ENCODE results near the gene TBC1D8.
"Not testable (repeated sequence)": the region's sequence is repeated elsewhere in the genome, so short reads cannot be mapped to it uniquely, and the experiment has no call there.

TBC1D8 gene

DNA sequence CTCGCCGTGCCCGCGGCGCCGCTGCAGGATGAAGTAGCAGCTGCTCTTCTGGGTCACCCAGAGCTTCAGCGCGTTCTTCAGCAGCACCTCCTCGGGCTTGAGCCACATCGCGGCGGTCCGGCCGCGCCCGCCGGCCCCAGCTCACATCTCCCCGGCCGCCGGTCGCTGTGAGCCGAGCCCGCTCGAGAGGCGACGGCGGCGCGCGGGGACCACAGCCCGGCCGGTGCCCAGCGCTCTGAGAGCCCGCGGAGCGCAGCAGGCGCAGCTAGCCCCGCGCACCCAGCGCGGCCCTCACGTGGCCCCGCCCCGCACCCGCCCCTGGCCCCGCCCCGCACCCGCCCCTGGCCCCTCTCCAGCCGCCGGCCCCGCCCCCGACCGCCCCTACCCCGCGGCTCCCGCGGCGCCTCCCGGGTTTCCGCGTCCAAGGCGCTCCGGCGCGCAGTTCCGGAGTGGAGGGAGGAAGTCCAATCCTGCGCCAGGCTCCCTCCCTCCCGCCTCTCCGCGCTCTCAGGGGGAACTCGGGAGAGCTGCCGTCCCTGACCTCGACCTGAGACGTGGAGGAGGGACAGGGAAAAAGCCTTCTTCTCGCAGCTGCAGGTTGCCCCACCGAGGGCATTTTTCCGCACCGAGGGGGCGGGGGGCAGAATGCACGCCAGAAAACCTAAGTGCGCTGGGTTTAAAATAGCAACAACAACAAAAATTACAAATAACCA is at the start of gene TBC1D8:
TSS of gene TBC1D8 (minus strand) at position 237 of the 713 bp plus-strand sequence. CDS start at position 108, 129 bp downstream.
- peak; percentile 24 to 36 for DNase-seq (ENCODE audit: low read depth in 2 of 2)

DNA sequence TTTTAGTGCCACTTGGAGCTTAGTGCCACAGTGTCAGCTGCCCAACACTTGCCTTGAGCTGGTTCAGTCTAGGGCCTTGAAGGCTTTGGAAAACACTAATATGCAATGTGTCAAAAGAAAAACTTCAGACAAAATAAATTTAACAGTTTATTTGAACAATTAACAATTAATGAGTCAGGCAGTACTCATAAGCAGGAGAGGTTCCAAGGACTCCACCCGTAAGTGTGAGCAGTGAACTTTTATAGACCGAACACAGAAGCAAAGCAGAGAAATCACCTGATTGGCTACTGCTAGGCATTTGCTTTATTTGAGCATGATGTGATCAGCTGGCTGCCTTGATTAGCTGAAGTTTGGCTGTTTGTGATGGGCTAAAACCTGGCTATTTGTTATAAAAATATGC is 49.5 kb upstream of the TBC1D8 start:
- DNase-seq (ENCODE audit: low read depth in 2 of 2), result no peak

DNA sequence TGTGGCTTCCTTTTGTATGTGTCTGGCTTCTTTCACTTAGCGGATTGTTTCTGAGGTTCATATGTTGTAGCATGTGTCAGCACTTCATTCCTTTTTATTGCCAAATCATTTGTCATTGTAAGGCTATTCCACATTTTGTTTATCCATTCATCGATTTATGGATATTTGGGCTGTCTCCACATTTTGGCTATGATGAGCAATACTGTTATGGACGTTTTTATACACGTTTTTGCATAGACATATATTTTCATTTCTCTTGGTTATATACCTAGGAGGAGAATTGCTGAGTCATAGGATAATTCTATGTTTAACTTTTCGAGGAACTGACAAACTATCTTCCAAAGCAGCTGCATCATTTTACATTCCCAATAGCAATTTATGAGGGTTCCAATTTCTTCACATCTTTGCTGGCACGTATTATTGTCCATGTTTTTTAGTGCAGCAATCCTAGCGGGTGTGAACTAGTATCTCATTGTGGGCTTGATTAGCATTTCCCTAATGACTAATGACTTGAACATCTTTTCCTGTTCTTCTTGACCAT is 48.1 kb upstream of the TBC1D8 start:
- no peak for DNase-seq (ENCODE audit: low read depth in 2 of 2)

DNA sequence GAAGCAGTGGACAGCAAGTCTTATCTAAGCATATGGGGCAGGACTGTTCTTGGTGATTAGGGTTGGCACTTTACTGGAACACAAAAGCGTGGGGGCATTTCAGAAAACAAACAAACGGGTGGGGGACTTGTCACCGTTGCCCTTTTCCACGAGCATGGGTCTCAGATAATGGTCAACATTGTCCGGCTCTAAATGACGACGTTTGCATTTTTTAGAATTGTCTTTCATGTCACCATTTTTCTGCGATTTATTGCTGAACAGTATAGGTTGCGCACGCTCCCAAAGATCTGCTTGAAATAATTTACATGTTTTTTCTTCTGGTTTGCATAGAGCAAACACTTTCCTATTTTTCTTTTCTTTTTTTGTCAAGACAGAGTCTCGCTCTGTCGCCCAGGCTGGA is 46.6 kb upstream of the TBC1D8 start:
- DNase-seq (ENCODE audit: low read depth in 2 of 2), result no peak

DNA sequence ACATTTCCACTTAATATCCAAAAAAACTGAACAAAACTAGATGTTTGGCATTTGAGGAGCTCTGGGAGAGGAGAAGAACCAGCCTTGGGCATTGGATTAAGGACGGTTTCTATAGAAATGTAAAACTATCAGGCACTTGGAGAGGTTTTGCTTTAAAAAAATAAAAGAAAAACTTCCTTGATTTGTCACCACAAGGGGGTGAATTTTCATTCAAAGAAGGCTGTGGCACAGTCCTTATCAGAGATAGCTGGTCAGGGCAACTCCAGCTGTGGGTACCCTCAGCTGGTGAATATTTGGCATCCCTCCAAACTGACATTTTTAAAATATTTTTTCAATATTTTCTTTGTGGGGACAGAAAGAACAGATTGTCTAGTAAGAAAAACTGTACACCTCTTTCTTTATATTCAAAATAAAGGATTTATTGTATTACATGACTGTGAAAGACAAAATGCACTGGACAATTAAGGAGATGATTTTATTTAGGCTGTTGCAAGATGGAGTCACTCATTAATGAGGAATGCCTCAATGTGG is 46.1 kb upstream of the TBC1D8 start:
- DNase-seq (ENCODE audit: low read depth in 2 of 2), result no peak

DNA sequence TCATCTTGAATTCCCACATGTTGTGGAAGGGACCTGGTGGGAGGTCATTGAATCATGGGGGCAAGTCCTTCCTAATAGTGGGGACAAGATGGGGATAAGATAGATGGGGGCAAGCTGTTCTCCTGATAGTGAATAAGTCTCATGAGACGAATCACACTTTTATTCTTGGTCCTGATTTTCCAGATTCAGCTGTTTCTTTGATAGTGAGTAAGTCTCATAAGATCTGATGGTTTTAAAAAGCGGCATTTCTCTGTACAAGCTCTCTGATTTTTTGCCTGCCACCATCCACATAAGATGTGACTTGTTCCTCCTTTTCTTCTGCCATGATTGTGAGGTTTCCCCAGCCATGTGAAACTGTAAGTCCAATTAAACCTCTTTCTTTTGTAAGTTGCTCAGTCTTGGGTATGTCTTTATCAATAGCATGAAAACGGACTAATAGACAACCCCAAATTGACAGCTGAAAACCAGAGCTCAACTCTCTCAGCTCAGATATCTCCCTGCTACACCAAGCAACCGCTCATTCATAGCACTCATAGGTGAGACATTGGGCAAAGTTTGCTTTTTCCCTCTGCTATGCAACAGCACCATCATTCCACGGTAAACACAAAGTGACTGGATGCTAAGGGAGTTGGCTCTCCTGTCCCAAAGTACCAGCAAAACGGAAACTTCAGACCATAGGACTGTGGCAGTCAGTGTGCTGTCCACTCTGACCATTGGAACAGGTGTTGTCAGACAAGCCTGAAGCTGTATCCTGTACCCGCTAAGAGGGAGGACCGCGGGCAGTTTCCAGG is 44.9 kb upstream of the TBC1D8 start:
- DNase-seq (ENCODE audit: low read depth in 2 of 2), result no peak

DNA sequence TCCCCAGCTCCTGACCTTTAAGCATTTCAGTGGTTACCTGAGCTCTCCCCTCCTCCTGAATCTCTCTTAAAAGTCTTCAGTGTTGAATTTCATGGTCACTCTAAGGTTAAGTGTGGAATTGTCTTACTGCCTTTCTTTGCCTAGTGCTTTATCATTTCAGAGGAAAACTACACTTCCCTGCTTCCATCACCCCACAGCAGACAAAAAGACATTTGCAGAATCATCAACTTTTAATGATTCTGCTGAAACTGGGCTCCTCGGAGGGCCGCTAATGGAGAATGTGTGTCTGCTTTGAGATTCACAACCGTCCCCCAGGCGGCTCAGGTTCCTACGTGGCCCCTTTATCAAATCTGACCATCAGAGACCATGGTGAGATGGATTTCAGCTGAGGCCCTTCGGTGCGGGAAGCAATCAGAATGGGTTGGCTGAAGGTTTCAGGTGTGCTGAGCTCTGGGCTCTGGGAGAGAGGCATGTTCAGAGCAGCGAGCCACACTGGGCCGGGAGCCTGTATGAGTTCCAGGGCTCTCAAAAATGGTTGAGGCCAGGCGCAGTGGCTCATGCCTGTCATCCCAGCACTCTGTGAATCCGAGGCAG is 41.9 kb upstream of the TBC1D8 start:
- no peak for DNase-seq (ENCODE audit: low read depth in 2 of 2)

DNA sequence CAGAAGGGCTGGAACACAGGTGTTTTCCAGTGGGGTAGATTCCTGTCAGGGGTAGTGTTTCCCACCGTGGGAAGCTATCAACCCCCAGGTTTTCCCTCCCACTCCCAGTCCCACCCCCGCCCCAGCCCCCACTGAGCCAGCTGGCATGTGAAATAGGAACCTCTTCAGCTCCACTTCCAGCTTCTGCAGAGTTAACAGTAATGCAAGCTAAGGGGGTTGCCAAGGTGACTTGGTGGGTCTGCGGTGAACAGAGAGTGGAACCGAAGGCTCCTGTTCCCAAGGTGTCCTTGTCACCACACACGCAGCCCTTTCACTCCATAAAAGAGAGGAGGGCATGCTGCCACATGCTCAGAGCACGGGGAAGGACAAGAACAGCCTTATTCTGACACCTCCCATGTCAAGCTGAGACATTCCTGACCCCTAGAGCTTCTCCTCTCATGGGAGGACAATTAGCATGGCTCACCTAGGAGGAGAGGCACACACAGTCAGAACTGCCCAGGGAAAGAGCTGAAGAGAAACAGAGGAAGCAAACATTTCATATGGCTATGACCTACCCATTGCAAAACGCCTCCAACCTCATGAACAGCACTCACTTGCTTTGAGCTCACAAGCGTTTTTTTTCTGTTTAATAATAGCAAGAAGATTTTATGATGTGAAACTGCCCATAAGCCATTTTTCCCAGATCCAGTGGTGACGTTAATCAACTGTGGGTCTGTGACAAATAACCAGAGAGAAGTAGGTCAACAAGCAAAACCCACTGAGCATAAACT is 39.8 kb upstream of the TBC1D8 start:
- DNase-seq (ENCODE audit: low read depth in 2 of 2), result no peak

DNA sequence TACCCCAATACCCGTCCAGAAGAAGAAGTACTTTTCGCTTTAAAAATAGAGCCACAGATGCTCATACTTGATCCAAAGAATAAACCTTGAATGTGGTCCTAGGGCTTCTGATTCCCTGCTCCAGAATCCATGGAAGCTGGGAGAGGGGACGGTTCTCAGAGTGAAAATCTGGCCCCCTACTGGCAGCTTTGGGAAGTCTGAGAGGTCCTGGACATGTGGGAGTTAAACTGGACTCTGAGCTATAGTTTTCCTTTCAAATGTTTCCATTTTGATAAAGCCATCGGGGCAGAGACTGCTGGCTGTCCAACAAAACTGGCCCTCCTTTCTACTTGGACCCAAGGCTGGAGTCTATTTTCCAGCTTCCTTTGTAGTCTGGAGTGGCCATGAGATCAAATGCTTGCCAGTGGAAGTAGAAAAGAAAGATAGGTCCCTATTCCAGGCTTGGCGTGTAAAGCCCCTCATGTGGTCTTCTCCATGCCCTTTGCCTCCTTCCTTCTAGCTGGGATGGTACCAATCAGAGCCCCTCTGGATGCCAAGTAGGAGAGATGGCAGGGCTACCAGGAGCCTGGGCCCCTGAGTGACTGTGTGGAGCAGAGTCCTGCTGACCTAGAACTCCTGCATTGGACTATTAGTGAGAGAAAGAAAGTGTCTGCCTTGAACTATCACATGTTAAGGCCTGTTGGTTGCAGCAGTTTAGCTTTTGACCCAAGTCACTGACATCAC is 37.7 kb upstream of the TBC1D8 start:
- no peak for DNase-seq (ENCODE audit: low read depth in 2 of 2)

DNA sequence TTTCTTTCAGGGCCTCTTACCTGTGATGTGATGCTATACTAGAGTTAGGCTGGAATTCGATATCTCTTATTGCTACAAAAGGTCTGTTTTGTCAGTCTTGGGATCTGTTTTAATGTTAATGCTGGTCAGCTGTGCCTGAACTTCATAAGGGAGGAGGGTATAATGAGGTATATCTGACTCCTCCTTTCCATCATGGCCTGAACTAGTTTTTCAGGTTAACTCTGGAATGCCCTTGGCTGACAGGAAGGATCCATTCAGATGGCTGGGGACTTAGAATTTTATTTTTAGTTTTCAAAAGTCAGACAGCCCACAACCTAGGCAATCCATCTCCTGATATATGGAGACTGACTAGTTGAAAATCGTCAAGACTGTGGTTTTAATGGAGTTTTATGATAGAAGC is 35.9 kb upstream of the TBC1D8 start:
- no peak for DNase-seq (ENCODE audit: low read depth in 2 of 2)

DNA sequence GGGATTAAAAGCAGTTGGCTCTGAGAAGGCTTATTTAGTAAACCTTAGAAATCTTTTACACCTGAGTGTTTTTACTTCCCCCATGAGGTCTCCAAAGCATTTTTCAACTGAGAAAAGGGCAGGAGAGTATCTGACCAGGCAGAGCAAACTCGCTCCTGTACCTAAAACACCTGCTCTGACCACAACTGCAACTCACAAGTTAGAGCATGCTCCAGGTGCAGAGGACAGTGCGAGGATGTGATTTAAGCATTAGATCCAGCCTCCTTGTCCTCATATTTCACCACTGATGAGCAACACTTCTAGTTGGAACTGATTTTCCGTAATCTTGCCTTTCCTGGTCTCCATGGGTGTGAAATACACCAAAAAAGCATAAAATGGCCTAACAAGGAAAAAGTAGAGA is 34.5 kb upstream of the TBC1D8 start:
- DNase-seq (ENCODE audit: low read depth in 2 of 2), result no peak

DNA sequence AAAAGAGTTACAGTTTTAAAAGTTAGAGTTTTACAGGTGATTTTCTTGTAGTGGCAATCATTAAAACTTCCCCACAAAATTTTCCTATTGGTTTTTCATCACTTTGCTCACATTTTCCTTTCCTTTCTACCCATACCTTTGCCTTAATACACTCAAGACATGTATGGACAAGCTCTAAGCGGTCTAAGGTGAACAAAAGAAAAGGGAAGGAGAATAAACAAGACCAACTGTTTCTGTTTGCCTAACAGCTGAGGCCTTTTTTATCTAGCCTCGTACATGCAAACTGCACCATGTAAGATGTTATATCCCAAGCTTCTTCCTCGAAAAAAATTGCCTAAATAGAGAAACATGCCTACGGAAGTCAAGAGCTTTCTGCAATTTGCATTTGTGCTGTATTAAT is 33.9 kb upstream of the TBC1D8 start:
- DNase-seq (ENCODE audit: low read depth in 2 of 2), result no peak

DNA sequence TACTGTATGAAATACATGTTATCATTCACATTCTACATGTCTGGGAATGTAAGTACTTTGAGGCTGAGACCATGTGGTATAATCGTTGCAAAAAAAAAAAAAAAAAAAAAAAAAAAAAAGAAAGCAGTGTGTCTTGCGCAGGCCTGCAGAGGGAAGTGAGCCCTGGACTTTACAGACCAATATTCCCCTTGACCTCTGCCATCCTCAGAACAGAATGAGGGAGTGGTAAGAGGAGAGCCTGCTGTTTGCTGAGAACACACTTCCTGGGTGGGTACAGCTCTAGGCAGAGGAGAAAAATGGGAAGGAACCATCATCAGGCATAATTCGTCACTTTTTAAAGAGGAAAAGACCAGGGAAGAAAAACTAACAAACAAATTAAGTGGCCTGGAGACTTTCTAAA is 28.8 kb upstream of the TBC1D8 start:
- no peak for DNase-seq (ENCODE audit: low read depth in 2 of 2)

DNA sequence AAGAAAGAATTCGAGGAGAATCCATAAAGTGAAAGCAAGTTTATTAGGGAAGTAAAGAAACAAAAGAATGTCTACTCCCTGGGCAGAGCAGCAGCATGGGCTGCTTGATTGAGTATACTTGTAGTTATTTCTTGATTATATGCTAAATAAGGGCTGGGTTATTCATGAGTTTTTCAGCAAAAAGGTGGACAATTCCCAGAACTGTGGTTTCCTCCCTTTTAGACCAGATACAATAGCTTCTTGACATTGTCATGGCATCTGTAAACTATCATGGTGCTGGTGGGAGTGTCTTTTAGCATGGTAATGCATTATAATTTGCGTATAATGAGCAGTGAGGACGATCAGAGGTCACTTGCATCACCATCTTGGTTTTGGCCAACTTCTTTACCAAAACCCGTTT is 25.6 kb upstream of the TBC1D8 start:
- no peak for DNase-seq (ENCODE audit: low read depth in 2 of 2)

DNA sequence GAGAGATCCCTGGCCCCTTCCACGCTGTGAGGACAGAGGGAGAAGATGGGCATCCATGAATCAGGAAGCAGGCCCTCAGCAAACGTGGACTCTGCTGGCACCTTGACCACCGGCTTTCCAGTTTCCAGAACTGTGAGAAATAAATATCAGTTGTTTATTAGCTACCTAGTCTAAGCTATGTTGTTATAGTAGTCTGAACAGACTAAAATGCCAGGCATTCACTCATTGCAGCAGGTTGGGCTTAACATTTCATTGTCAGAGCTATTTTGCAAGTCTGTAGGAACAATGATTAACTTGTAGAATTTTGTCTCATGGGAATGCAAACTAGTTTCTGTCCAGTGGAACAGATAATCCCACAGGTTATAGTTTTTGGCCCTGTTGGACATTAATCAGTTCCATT is 24.8 kb upstream of the TBC1D8 start:
- no peak for DNase-seq (ENCODE audit: low read depth in 2 of 2)

DNA sequence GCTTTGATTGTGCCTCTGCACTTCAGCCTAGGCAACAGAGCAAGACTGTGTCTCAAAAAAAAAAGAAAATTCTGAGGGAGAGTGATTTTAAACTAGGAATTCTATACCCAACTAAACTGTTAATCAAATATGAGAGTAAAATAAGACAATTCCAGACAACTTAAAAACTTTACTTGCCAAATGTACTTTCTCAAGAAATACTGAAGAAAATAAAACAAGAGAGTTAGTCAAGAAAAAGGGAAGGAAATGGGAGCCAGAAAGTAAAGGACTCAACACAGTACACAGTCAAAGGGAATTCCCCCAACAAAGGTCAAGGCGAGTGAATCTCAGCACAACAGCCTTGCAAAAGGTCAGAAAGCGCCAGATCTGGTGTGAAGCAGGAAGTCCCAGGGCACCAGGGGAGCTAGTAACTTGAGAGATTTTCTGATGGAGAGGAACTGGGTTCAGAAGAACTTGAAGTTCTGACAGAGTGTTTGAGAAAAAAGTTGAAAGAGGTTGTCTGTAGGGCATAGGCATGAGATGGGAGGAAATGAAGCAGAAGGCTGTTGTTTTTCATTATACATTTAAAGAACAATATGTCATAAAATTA is 22.6 kb upstream of the TBC1D8 start:
- no peak for DNase-seq (ENCODE audit: low read depth in 2 of 2)

DNA sequence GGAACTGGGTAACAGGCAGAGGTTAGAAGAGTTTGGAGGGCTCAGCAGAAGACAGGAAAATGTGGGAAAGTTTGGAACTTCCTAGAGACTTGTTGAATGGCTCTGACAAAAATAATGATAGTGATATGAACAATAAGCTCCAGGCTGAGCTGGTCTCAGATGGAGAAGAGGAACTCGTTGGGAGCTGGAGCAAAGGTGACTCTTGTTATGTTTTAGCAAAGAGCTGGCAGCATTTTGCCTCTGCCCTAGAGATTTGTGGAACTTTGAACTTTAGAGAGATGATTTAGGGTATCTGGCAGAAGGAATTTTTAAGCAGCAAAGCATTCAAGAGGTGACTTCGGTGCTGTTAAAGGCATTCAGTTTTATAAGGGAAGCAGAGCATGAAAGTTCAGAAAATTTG is 18.6 kb upstream of the TBC1D8 start:
- DNase-seq (ENCODE audit: low read depth in 2 of 2), result not testable (repeated sequence)

DNA sequence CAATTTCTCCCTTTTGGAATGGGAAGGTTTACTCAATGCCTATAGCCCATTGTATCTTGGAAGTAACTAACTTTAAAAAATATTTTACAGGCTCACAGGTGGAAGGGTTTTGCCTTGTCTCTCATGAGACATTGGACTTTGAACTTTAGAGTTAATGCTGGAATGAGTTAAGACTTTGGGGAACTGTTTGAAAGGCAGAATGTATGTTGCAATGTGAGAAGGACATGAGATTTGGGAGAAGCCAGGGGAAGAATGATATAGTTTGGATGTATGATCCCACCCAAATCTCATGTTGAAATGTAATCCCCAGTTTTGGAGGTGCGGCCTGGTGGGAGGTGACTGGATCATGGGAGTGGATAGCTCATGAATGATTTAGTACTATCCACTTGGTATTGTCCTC is 17.5 kb upstream of the TBC1D8 start:
- no peak for DNase-seq (ENCODE audit: low read depth in 2 of 2)

DNA sequence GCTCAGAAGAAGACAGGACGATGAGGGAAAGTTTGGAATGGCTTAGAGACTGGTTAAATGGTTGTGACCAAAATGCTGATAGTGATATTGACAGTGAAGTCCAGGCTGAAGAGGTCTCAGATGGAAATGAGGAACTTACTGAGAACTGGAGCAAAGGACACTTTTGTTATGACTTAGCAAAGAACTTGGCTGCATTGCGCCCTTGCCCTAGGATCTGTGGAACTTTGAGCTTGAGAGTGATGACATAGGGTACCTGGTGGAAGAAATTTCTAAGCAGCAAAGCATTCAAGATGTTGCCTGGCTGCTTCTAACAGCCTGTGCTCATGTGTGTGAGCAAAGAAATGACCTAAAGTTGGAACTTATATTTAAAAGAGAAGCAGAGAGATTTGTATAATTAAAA is 16.4 kb upstream of the TBC1D8 start:
- DNase-seq (ENCODE audit: low read depth in 2 of 2), result not testable (repeated sequence)

DNA sequence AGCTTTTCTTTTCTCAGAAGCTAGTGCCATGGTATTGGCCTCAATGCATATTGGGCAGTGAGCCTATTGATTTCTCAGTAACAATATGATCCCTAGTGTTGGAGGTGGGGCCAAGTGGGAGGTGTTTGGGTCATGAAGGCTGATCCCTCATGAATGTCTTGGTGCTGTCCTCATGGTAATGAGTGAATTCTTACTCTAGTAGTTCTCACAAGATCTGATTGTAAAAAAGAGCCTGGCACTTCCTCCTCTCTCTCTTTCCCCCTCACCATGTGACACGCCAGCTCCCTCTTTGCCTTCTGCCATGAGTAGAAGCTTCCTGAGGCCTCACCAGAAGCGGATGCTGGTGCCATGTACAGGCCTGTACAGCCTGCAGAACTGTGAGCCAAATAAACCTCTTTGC is 12.8 kb upstream of the TBC1D8 start:
- no peak for DNase-seq (ENCODE audit: low read depth in 2 of 2)
